HFFc6 (cell line): ENCODE results near the gene BMP7. TPM values are rescaled to one million over a fixed set of nuclear protein-coding genes. Genes with fewer than 3 reads are reported as not detected.
"Not testable (repeated sequence)": the region's sequence is repeated elsewhere in the genome, so short reads cannot be mapped to it uniquely, and the experiment has no call there.

Source experiments
- DNase-seq: peaks from one replicate; pipeline ENCODE4 v3.0.0-alpha.2; 2018
- H3K27ac Mint-ChIP-seq: 2 replicates; pipeline ENCODE4 v1.8.0; 2020; ENCODE audit warnings: mild to moderate bottlenecking, mixed read lengths
- H3K27me3 Mint-ChIP-seq: 2 replicates; pipeline ENCODE4 v1.8.0; 2021; ENCODE audit warnings: mild to moderate bottlenecking, moderate library complexity, mixed read lengths; ENCODE audit not compliant: insufficient read depth
- H3K36me3 Mint-ChIP-seq: 2 replicates; pipeline ENCODE4 v1.8.0; 2021; ENCODE audit warnings: low read depth, mixed read lengths
- H3K4me1 Mint-ChIP-seq: 2 replicates; pipeline ENCODE4 v1.8.0; 2020; ENCODE audit warnings: low read depth, mixed read lengths
- H3K4me3 Mint-ChIP-seq: 2 replicates; pipeline ENCODE4 v1.8.0; 2020; ENCODE audit warnings: mild to moderate bottlenecking, moderate library complexity, mixed read lengths
- H3K9me3 Mint-ChIP-seq: 2 replicates; pipeline ENCODE4 v1.8.0; 2020; ENCODE audit warnings: mild to moderate bottlenecking, mixed read lengths
- total RNA-seq, 6 experiments: library from RNA; stranded (reverse); fragmentation: NEBNext Ultra II Directional; extraction: Animal tissue kit (Norgen Biotek cat#: 25700); gene quantifications; 2 replicates in 1 of 6; 3 replicates in 5 of 6; pipeline ENCODE4 v1.2.3, GENCODE V29; 2021
- TF ChIP-seq, protein P1 (sequence below): fragments of 200-600 bp; sonication (generic); IDR thresholded peaks from 2 replicates; pipeline ENCODE4 v1.5.0; 2021; ENCODE audit warnings: antibody characterized with exemption, mild to moderate bottlenecking

Gene BMP7
- total RNA-seq, 6 experiments from 2014 or later, result not detected

DNA sequence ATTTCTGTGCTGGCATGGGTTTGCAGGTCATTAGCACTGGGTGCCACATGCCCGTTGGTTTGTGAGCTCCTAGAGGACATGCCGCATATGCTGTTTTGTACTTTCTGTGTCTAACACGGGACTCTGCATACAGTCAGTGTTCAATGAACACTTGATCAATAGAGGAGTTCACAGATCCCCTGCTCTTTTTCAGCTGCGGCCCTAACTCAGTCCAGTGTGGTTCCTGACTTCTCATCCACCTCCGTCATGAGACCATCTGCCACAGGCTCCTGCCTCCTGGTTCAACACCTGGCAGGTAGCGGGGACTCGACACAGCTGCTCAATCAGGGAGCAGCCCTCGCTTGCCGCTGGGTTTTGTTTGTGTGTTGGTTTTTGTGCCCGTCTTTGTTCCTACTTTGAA lies 13.8 kb upstream of the BMP7 start:
- peaks cover 42% of the 10 kb centered on the region for H3K27me3 Mint-ChIP-seq
- H3K4me3 Mint-ChIP-seq, result no peak overlapping the region
- H3K4me1 Mint-ChIP-seq, result no peaks in the 10 kb centered on the region
- TF ChIP-seq, protein P1, sequence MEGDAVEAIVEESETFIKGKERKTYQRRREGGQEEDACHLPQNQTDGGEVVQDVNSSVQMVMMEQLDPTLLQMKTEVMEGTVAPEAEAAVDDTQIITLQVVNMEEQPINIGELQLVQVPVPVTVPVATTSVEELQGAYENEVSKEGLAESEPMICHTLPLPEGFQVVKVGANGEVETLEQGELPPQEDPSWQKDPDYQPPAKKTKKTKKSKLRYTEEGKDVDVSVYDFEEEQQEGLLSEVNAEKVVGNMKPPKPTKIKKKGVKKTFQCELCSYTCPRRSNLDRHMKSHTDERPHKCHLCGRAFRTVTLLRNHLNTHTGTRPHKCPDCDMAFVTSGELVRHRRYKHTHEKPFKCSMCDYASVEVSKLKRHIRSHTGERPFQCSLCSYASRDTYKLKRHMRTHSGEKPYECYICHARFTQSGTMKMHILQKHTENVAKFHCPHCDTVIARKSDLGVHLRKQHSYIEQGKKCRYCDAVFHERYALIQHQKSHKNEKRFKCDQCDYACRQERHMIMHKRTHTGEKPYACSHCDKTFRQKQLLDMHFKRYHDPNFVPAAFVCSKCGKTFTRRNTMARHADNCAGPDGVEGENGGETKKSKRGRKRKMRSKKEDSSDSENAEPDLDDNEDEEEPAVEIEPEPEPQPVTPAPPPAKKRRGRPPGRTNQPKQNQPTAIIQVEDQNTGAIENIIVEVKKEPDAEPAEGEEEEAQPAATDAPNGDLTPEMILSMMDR, result no peak
- no peak overlapping the region for H3K27ac Mint-ChIP-seq
- H3K9me3 Mint-ChIP-seq, result no peaks in the 10 kb centered on the region
- no peaks in the 10 kb centered on the region for H3K36me3 Mint-ChIP-seq
- DNase-seq, result no peak

DNA sequence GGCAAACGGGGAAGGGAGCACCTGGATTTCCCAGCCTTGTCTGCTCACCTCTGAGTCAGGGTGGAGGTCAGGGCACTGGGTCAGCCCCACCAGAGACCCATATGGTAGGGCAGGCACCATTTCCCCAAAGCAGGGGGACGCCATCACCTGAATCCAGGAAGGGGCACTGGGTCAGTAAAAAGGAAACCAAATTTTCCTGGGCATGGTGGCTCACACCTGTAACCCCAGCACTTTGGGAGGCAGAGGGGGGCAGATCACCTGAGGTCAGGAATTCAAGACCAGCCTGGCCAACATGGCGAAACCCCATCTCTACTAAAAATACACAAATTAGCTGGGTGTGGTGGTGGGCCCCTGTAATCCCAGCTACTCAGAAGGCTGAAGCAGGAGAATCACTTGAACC lies 13.1 kb upstream of the BMP7 start:
- H3K4me3 Mint-ChIP-seq, H3K36me3 Mint-ChIP-seq, H3K9me3 Mint-ChIP-seq, H3K27ac Mint-ChIP-seq, DNase-seq, H3K4me1 Mint-ChIP-seq: not testable (repeated sequence)
- peaks cover 42% of the 10 kb centered on the region for H3K27me3 Mint-ChIP-seq

DNA sequence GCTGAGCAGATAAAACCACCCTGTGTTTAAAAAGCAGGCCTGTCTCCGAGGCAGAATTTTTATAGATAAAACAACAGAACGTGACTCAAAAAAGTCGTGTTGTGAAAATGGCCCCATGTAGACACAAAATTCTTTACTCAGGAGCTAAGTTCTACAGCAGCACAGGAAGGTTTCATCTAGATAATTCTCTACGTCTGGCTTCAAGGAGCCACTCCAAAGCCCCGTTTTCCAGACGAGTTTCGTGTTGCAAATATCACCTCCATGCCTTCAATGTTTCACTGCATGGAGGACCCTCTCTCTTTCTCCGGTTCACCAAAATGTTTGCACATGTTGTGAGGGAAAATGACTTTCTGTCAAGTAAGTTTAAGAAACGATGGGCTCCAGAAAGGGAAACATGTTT lies 12.0 kb upstream of the BMP7 start:
- Mint-ChIP-seq H3K4me1 (no peaks in the 10 kb centered on the region), H3K9me3 (no peaks in the 10 kb centered on the region), H3K36me3 (no peaks in the 10 kb centered on the region), H3K27me3 (peaks cover 42% of the 10 kb centered on the region), H3K27ac (no peak overlapping the region), H3K4me3 (no peak overlapping the region)
- TF ChIP-seq, protein P1, result no peak
- DNase-seq, result no peak

DNA sequence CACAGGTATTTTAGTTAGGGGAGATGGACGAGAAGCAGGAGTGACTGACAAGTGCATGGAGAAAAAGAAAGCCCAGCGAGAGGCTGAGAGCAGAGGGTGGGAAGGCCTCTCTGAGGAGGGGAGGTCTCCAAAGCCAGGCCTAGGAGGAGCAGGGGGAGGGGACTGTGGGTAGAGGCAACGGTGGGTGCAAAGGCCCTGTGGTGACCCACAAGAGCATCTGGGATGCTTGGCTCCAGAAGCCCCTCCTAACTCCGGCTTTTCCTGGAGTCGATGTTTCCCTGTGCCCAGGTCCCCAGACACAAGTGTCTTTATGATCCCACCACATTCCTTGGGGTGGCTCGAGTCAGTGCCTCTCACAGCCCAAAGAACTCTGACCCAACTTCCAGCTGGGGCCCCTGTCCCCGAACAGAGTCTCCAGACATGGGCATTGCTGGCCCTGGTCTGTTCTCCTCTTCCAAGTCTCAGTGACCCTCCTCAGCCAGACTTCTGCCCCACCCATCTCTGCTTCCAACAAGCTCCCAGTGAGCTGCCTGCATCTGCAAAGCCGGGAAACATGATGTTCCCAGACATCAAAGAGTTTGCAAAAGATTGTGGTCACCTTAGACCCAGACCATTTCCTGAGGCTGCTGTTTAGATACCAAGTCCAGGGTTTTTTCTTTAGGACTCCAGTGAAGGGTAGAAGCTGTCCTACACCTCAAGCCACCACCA lies 11.1 kb upstream of the BMP7 start:
- TF ChIP-seq, protein P1, result no peak
- Mint-ChIP-seq H3K9me3 (no peaks in the 10 kb centered on the region), H3K27me3 (peaks cover 38% of the 10 kb centered on the region), H3K27ac (no peak overlapping the region), H3K4me3 (no peak overlapping the region), H3K36me3 (no peaks in the 10 kb centered on the region), H3K4me1 (no peaks in the 10 kb centered on the region)
- no peak for DNase-seq

DNA sequence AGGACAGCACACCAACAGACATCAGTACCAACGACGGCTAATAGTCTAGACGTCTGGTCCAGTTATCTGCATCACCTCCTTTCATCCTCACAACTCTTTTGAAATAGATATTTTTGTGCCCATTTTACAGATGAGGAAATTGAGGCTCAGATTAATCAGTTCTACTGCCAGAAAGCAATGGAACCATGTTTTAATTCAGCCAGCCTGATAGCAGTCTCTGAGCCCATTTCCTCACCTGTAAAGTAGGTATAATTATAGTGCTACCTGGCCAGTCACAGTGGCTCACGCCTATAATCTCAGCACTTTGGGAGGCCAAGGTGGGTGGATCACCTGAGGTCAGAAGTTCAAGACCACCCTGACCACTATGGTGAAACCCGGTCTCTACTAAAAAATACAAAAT lies 9.8 kb upstream of the BMP7 start:
- TF ChIP-seq, protein P1, result no peak
- Mint-ChIP-seq H3K4me3 (no peak overlapping the region), H3K27me3 (peaks cover 37% of the 10 kb centered on the region), H3K27ac (no peak overlapping the region), H3K4me1 (no peaks in the 10 kb centered on the region), H3K36me3 (no peaks in the 10 kb centered on the region), H3K9me3 (no peaks in the 10 kb centered on the region)
- DNase-seq, result no peak

DNA sequence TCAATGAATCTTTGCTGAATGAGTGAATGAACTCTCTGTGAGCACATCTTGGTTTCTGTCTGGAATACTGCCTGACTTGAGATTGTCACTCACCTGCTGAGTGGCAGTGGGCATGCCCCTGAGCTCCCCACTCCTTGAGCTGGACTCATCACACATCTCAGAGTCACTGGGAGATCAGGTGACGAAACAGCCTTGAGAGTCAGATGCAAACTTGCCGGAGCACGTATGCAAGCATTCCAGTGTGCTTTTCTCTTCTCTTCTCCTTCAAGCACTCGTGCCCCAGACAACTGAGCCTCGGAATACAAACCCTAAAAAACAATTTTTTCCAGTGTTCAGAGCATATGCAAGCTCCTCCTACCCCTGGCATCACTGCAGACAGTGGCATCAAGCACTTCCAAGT lies 9.4 kb upstream of the BMP7 start:
- Mint-ChIP-seq H3K9me3 (no peaks in the 10 kb centered on the region), H3K4me1 (no peaks in the 10 kb centered on the region), H3K36me3 (no peaks in the 10 kb centered on the region), H3K27me3 (peaks cover 33% of the 10 kb centered on the region), H3K4me3 (no peak overlapping the region), H3K27ac (no peak overlapping the region)
- TF ChIP-seq, protein P1, result no peak
- DNase-seq, result no peak
